PC-9 (cell line): Measurements from ENCODE around the gene EIF4E1B.

Source experiments
- EZH2 ChIP-seq: fragments of 200-600 bp; sonication (generic); IDR thresholded peaks from 2 replicates; pipeline ENCODE4 v1.8.0; 2017; ENCODE audit warnings: antibody characterized with exemption, low read depth
- TF ChIP-seq, protein P1 (sequence below): fragments of 200-600 bp; sonication (generic); conservative IDR thresholded peaks from 2 replicates; pipeline ENCODE4 v1.6.1; 2017; ENCODE audit warnings: mixed run types, antibody characterized with exemption, mild to moderate bottlenecking, moderate library complexity

DNA sequence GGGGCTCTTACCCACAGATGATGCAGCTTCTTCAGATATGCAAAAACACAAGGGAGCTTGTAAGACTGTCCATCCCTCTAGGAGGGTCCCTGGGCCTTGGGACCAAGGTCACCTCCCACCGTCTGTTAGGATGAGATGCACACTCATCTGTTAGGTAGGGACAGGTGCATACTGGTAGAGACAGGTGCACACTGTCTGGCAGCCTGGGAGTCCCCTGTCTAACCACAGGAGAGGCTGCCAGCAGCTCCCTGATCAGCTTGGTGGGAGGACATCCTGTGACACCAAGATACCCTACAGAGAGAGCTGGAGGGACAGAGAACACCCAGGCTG lies 30.0 kb downstream of the EIF4E1B start:
- TF ChIP-seq, protein P1, sequence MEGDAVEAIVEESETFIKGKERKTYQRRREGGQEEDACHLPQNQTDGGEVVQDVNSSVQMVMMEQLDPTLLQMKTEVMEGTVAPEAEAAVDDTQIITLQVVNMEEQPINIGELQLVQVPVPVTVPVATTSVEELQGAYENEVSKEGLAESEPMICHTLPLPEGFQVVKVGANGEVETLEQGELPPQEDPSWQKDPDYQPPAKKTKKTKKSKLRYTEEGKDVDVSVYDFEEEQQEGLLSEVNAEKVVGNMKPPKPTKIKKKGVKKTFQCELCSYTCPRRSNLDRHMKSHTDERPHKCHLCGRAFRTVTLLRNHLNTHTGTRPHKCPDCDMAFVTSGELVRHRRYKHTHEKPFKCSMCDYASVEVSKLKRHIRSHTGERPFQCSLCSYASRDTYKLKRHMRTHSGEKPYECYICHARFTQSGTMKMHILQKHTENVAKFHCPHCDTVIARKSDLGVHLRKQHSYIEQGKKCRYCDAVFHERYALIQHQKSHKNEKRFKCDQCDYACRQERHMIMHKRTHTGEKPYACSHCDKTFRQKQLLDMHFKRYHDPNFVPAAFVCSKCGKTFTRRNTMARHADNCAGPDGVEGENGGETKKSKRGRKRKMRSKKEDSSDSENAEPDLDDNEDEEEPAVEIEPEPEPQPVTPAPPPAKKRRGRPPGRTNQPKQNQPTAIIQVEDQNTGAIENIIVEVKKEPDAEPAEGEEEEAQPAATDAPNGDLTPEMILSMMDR = no peak
- TF ChIP-seq EZH2 = no peak
